ENCODE results near the gene GPR158.
A peak's percentile ranks its signal among the peaks of the same experiment; 100 is the strongest.

GPR158 gene

DNA sequence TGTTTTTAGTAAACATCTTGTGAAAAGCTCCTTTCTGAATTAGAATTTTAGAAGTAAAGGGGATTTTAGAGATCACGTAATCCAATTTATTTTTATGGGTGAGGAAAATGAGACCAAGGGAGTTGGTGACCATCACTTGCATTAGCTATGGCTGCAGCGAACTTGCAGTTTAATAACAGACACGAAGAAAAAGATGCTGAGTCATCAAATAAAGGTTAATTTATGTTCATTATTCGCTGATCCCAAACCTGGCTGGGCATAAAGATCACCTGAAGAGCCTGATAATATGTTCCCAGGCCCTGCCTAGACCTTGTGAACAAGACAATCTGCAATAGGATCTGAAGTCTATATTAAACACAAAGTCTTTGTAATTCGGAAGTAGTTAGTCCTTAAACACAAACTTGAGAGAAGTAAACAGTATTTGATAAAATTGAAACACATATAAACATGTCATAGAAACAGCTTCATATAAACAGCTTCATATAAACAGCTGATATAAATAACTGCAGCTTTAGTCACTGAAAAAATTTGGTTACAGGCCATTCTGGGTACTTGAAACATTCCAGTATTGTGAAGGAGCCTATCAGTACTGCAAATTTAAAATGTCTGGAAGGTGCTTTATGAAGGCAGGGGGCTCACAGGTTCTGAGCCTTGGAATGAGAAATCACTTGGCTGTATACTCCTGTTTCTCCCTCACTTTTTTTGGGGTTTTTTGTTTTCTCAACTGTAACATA, 16.5 kb downstream of the GPR158 start:
- no peak for DNase-seq (ENCODE audit: low spot score)

- DNase-seq (ENCODE audit: low spot score): no peak
Measured at GRCh38 chr10:25198151-25198550, 23.4 kb downstream of the GPR158 start.

GRCh38 chr10:25206693-25207414, 32.1 kb downstream of the GPR158 start:
- no peak for DNase-seq (ENCODE audit: low spot score)

GRCh38 chr10:25209618-25210017, 34.8 kb downstream of the GPR158 start:
- DNase-seq (ENCODE audit: low spot score): no peak

- DNase-seq (ENCODE audit: low spot score): no peak
Measured at GRCh38 chr10:25210265-25210664, 35.5 kb downstream of the GPR158 start.

- no peak for DNase-seq (ENCODE audit: low spot score)
Measured at GRCh38 chr10:25220156-25220555, 45.4 kb downstream of the GPR158 start.

DNA sequence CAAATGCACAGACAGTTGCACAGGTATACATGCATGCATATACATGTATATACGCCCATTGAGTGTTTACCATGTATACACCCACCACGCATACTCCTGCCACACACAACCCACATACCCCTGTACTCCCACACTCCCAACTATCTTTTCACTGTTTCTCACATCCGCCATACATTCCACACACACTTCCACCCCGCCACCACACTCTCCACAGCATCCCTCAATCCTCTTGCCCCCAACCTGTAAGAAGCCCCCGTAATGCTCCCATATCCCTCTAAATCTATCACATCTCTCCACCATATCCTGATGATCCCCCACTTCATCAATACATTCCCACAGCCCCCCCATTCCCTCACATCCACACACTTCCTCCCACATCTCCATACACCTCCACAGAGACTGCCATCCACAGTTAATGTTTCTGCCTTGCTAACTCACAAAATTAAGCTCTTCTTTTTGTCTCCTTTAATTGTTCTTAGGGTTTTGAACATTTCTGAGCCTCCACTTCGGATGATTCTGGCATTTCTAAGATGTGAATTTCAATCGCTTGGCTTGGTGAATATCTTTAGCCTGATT, 47.4 kb downstream of the GPR158 start:
- DNase-seq (ENCODE audit: low spot score): no peak

DNA sequence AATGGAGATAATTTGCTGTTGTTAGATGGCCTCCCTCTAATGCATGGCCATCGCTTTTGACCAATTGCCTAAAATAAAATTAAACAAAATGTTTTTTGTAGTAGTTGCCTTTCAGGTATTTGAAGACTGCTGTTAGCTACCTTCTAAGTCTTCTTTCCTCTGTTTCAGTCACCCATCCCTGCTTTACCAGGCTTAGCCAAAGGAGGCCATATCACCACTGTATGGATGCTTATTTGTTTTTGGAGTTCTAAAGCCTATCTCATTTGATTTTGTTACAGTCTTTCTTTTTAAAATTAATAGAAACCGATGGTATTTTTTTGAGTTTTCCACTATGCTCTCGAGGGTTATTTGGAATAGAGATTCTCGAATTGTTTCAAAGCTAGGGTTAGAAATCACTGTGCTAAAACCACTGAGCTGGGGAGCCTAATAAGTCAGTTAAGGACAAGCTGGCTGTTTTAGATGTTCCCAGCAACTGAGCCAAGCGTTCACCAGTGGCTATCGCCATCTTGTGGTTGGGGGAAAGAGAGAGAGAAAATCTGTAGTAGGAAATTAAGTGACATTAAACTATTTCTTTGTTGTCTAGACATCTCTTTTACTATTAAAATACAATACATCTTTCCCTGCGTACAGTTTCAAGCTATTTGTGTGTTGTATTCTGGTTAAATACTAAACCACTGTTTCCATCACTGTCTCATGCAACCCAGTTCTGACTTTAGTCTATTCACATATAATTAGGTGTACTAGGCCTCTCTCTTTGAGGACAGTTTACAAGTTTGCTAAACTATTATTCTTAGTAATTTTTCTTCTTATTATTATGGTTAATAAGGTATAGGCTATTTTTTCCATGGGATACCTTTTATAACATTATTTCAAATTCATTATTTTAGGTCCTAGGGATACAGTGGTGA, 52.2 kb downstream of the GPR158 start:
- DNase-seq (ENCODE audit: low spot score): peak; percentile 40

GRCh38 chr10:25231751-25232150, 57.0 kb downstream of the GPR158 start:
- no peak for DNase-seq (ENCODE audit: low spot score)

DNA sequence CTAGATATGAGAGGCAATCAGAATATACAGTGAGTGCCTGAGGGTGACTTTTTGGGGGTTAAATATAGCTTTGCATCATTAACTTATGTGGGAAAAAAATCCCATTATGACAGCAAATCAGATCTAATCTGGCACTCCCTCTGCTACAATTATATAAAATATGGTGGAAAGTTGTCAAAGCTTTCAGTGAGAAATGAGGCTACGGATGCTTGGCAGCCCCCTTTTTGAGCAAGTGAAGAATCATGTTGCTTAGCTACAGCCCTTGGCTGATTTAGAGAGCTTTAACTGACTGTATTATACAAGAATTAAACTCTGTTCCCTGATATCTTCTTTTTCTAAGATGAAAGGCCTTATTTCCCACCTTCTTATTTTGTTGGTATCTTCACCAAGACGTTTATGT, 57.4 kb downstream of the GPR158 start:
- DNase-seq (ENCODE audit: low spot score): no peak

- DNase-seq (ENCODE audit: low spot score): no peak
Measured at GRCh38 chr10:25245165-25245564, 70.4 kb downstream of the GPR158 start.

- DNase-seq (ENCODE audit: low spot score): no peak
Measured at GRCh38 chr10:25257646-25258045, 82.8 kb downstream of the GPR158 start.

DNA sequence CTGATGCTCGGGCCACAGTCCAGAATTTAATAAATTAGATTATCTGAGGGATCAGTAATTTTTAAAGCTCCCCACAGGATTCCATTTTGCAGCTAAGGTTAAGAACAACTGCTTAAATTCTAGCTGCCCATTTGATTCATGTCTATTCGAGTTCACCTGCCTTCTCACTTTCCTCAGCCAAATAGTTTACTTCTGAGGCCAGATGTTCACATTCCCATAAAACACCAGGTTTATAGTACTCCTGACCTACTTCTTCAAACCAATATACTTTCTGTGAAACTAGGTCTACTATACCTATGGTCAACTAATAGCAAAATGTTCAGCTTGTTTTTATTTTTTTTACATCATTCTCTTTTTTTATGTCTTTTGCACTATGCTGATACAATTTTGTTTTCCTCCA, 86.3 kb downstream of the GPR158 start:
- no peak for DNase-seq (ENCODE audit: low spot score)

GRCh38 chr10:25261558-25261957, 86.8 kb downstream of the GPR158 start:
- DNase-seq (ENCODE audit: low spot score): no peak

DNA sequence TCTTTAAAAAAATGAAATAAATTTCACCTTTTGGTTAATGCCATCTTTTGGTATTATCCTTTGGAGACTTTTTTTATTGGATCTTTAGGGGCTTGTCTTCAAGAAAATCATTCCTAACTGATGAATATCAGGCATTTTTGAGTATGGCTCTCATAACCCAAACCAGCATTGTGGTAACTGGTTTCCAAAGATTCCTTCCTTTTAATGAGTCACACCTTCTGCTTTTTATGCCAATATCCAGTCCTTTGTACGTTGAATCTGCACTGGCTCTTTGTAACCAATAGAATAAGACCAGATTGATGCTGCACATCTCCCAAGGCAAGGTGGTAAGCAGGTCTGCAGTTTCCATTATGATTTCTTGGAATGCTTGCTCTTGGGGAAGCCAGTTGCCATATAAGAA, 89.1 kb downstream of the GPR158 start:
- no peak for DNase-seq (ENCODE audit: low spot score)

- no peak for DNase-seq (ENCODE audit: low spot score)
Measured at GRCh38 chr10:25278180-25278579, 103.4 kb downstream of the GPR158 start.

DNA sequence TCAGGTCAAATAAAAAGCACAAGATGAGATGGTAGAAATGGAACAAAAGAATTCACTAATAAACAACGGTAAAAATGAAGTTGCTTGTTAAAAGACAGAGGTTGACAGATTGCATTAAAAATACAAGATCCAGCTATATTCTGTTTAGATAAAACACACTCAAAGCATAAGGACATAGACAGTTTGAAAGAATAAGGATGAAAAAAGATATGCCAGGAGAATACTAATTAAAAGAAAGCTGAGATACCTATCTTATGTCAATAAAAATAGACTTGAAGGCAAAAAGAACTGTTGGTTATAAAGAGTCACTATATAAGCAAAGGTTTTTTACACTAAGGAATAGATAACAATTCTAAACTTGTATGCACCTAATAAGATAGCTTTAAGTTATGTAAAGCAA, 105.3 kb downstream of the GPR158 start:
- DNase-seq (ENCODE audit: low spot score): no peak

GRCh38 chr10:25280573-25280972, 105.8 kb downstream of the GPR158 start:
- DNase-seq (ENCODE audit: low spot score): no peak

DNA sequence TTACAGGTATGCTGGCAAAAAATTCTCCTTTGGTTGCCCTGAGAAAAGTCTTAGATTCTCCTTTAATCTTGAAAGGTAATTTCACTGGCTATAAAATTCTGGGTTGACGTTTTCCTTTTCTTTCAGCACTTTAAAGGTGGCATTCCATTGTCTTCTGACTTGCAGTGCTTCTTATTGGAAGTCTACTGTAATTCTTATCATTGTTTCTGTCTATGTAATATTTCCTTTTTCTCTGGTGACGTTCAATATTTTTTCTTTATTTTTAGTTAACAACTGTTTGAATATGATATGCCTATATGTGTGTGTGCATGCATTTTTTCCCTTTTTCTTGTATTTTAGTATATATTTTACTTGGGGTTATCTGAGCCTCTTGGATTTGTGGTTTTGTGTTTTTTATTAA, 111.0 kb downstream of the GPR158 start:
- no peak for DNase-seq (ENCODE audit: low spot score)

- no peak for DNase-seq (ENCODE audit: low spot score)
Measured at GRCh38 chr10:25288181-25288580, 113.4 kb downstream of the GPR158 start.

- DNase-seq (ENCODE audit: low spot score): no peak
Measured at GRCh38 chr10:25294032-25294926, 119.5 kb downstream of the GPR158 start.
